Kidney (tissue), 14 donors: ENCODE measurements around the gene OR10A6. TPM values are rescaled to one million over a fixed set of nuclear protein-coding genes. Genes with fewer than 3 reads are reported as not detected.

Experiments used
- DNase-seq, 5 donors: peaks; one replicate each; pipeline ENCODE4 v3.0.0-alpha.2; 2013 to 2020
- FAIRE-seq: peaks from 2 replicates; lab custom pipeline; 2012; peaks lifted over from hg19 to GRCh38; lab: Jason Lieb, UNC
- H3K27ac ChIP-seq, 2 donors: one replicate each; pipeline ENCODE4 v1.7.0; 2013; ENCODE audit warnings: low read depth in 2 of 2, low read length in 2 of 2, inconsistent platforms in 1 of 2
- H3K27me3 ChIP-seq: one replicate; pipeline ENCODE4 v1.7.1; 2013; ENCODE audit warnings: low read length, inconsistent platforms; ENCODE audit not compliant: control insufficient read depth, insufficient read depth
- H3K36me3 ChIP-seq, 3 donors: one replicate each; pipeline versions ENCODE4 v1.7.0 to v1.7.1; 2013; ENCODE audit warnings: low read length in 3 of 3, control low read depth in 1 of 3, inconsistent platforms in 1 of 3; ENCODE audit not compliant: insufficient read depth in 3 of 3, control insufficient read depth in 2 of 3
- H3K4me1 ChIP-seq, 3 donors: one replicate each; pipeline versions ENCODE4 v1.7.0 to v1.7.1; 2013; ENCODE audit warnings: low read length in 3 of 3, inconsistent platforms in 1 of 3, low read depth in 1 of 3; ENCODE audit not compliant: control insufficient read depth in 2 of 3, insufficient read depth in 2 of 3
- H3K4me3 ChIP-seq, 3 donors: one replicate each; pipeline versions ENCODE4 v1.7.0 to v1.8.1; 2013; ENCODE audit warnings: low read length in 3 of 3, control low read depth in 1 of 3, inconsistent platforms in 1 of 3
- H3K9ac ChIP-seq, 3 donors: one replicate each; pipeline versions ENCODE4 v1.7.0 to v1.7.1; 2013; ENCODE audit warnings: low read length in 3 of 3, control low read depth in 1 of 3, inconsistent platforms in 1 of 3
- H3K9me3 ChIP-seq, 3 donors: one replicate each; pipeline versions ENCODE4 v1.7.0 to v1.7.1; 2013; ENCODE audit warnings: low read length in 3 of 3, control low read depth in 1 of 3, inconsistent platforms in 1 of 3; ENCODE audit not compliant: control insufficient read depth in 2 of 3, insufficient read depth in 1 of 3
- CTCF ChIP-seq: IDR thresholded peaks from 3 replicates; pipeline ENCODE4 v1.5.1; 2012; ENCODE audit warnings: mild to moderate bottlenecking, moderate library complexity, borderline replicate concordance; ENCODE audit not compliant: insufficient read depth; ENCODE audit errors: extremely low read depth
- intact Hi-C: fragments of 100-400 bp; cut with DNase I; formaldehyde crosslinking; loops from one replicate; pipeline ENCODE4 v1.11.1; 2022
- polyA plus RNA-seq: library from polyadenylated mRNA; stranded (reverse); fragments of 350-450 nt; fragmentation: Illumina TruSeq; extraction: RNeasy Lipid Tissue Mini Kit (QIAGEN cat#74804); gene quantifications from one replicate; pipeline ENCODE4 v1.2.3, GENCODE V29; 2014; ENCODE audit warnings: low read depth, low replicate concordance; ENCODE audit not compliant: insufficient read depth
- total RNA-seq: library from RNA; stranded (reverse); fragmentation: NEBNext Ultra II Directional; extraction: Animal tissue kit (Norgen Biotek cat#: 25700); gene quantifications from one replicate; pipeline ENCODE4 v1.2.1, GENCODE V29; 2021
- donor health status: control.
- donor health status: control.
- donor health status: control.
- donor health status: control.
- donor health status: control.
- donor health status: DM: yes; HTN: yes; CAD: no.
- donor health status: Normal renal cell carcinoma (clear cell type).

Gene OR10A6
- total and polyA plus RNA-seq, 2 donors from 2014 or later: not detected

GRCh38 chr11:7910286-7910788, 20.7 kb downstream of the OR10A6 start:
- Histone ChIP-seq H3K9me3 (no peaks in the 10 kb centered on the region), H3K36me3 (no peaks in the 10 kb centered on the region), H3K9ac (no peak overlapping the region), H3K27me3 (no peaks in the 10 kb centered on the region), H3K4me3 (no peak overlapping the region), H3K27ac (no peak overlapping the region), H3K4me1 (no peaks in the 10 kb centered on the region)
- no peak for TF ChIP-seq CTCF
- intact Hi-C loops: no loop called here
- FAIRE-seq (no peak), DNase-seq (no peak)

GRCh38 chr11:7909585-7910285, 21.3 kb downstream of the OR10A6 start:
- intact Hi-C loops: no loop called here
- H3K4me3 ChIP-seq: no peak overlapping the region
- H3K36me3 ChIP-seq: no peaks in the 10 kb centered on the region
- DNase-seq (peak in 1 of 5 donors; percentile 50), FAIRE-seq (no peak)
- H3K9ac ChIP-seq: no peak overlapping the region
- H3K9me3 ChIP-seq: no peaks in the 10 kb centered on the region
- H3K27me3 ChIP-seq: no peaks in the 10 kb centered on the region
- no peak overlapping the region for H3K27ac ChIP-seq
- TF ChIP-seq CTCF: no peak
- no peaks in the 10 kb centered on the region for H3K4me1 ChIP-seq

- Histone ChIP-seq H3K36me3 (no peaks in the 10 kb centered on the region), H3K4me1 (no peaks in the 10 kb centered on the region), H3K27me3 (no peaks in the 10 kb centered on the region), H3K27ac (no peak overlapping the region), H3K4me3 (no peak overlapping the region), H3K9ac (no peak overlapping the region), H3K9me3 (no peaks in the 10 kb centered on the region)
- FAIRE-seq: no peak
- intact Hi-C loops: no loop called here
- TF ChIP-seq CTCF: no peak
- no peak for DNase-seq
Measured at GRCh38 chr11:7907121-7907520, 23.9 kb downstream of the OR10A6 start.
